HepG2 (cell line): ENCODE measurements around the gene AGBL3. TPM values are rescaled to one million over a fixed set of nuclear protein-coding genes. Genes with fewer than 3 reads are reported as not detected.

Source experiments
- AGO2 ChIP-seq: fragments of 200-400 bp; formaldehyde crosslinking; optimal IDR thresholded peaks from 2 replicates; pipeline ENCODE3; 2017; ENCODE audit warnings: mild to moderate bottlenecking, low read depth, low read length, moderate library complexity
- BRD4 ChIP-seq: sonication (generic); formaldehyde crosslinking; IDR thresholded peaks from 2 replicates; pipeline ENCODE4 v1.4.0; 2020; ENCODE audit warnings: missing genetic modification reagents
- CENPT ChIP-seq: sonication (generic); formaldehyde crosslinking; IDR thresholded peaks from 2 replicates; pipeline ENCODE4 v1.8.0; 2022; ENCODE audit warnings: low read depth, mild to moderate bottlenecking, moderate library complexity, missing genetic modification reagents
- HNRNPLL ChIP-seq: fragments of 200-400 bp; formaldehyde crosslinking; IDR thresholded peaks from 2 replicates; pipeline ENCODE4 v1.6.1; 2017; ENCODE audit warnings: mild to moderate bottlenecking, low read depth, low read length; ENCODE audit not compliant: poor library complexity, severe bottlenecking
- IRX3 ChIP-seq: sonication (generic); formaldehyde crosslinking; IDR thresholded peaks from 2 replicates; pipeline ENCODE4 v1.8.1; 2023; ENCODE audit warnings: mild to moderate bottlenecking, low read depth, missing genetic modification reagents, borderline replicate concordance
- LCORL ChIP-seq, 2 experiments: fragments of 450-650 bp in 1 of 2; sonication (generic) in 1 of 2; formaldehyde crosslinking in 1 of 2; IDR thresholded peaks; 2 replicates each; pipeline versions ENCODE4 v1.5.0 to v1.6.1; 2017 to 2020; ENCODE audit warnings: antibody characterized with exemption in 1 of 2, missing genetic modification reagents in 1 of 2
- MXD4 ChIP-seq: IDR thresholded peaks from 2 replicates; pipeline ENCODE4 v1.6.1; 2016; ENCODE audit warnings: mild to moderate bottlenecking, missing biosample characterization, missing genetic modification reagents
- PHF20 ChIP-seq: sonication (generic); formaldehyde crosslinking; IDR thresholded peaks from 2 replicates; pipeline ENCODE4 v1.5.0; 2020; ENCODE audit warnings: mild to moderate bottlenecking, missing genetic modification reagents
- PHF8 ChIP-seq: sonication (generic); formaldehyde crosslinking; IDR thresholded peaks from 2 replicates; pipeline ENCODE4 v1.5.0; 2020; ENCODE audit warnings: missing genetic modification reagents
- RBFOX2 ChIP-seq: fragments of 200-400 bp; formaldehyde crosslinking; IDR thresholded peaks from 2 replicates; pipeline ENCODE4 v1.6.1; 2017; ENCODE audit warnings: low read depth, mild to moderate bottlenecking, low read length
- U2AF2 ChIP-seq: fragments of 200-400 bp; formaldehyde crosslinking; IDR thresholded peaks from 2 replicates; pipeline ENCODE4 v1.6.1; 2017; ENCODE audit warnings: low read depth, mild to moderate bottlenecking, low read length
- ZNF143 ChIP-seq: sonication (generic); formaldehyde crosslinking; IDR thresholded peaks from 2 replicates; pipeline ENCODE4 v1.4.0; 2020; ENCODE audit warnings: missing genetic modification reagents
- ZNF224 ChIP-seq: sonication (generic); formaldehyde crosslinking; IDR thresholded peaks from 2 replicates; pipeline ENCODE4 v1.5.0; 2020; ENCODE audit warnings: mild to moderate bottlenecking, missing genetic modification reagents
- ZNF674 ChIP-seq: sonication (generic); formaldehyde crosslinking; IDR thresholded peaks from 2 replicates; pipeline ENCODE4 v1.5.0; 2020; ENCODE audit warnings: low read depth, mild to moderate bottlenecking, missing genetic modification reagents
- ZNF816 ChIP-seq: sonication (generic); formaldehyde crosslinking; IDR thresholded peaks from 2 replicates; pipeline ENCODE4 v1.8.0; 2022; ENCODE audit warnings: missing genetic modification reagents, mild to moderate bottlenecking, borderline replicate concordance
- ZNF883 ChIP-seq: sonication (generic); formaldehyde crosslinking; IDR thresholded peaks from 2 replicates; pipeline ENCODE4 v1.5.1; 2020; ENCODE audit warnings: mild to moderate bottlenecking, missing genetic modification reagents; ENCODE audit errors: not compliant biosample characterization
- polyA plus RNA-seq, 8 experiments: library from polyadenylated mRNA; depleted of rRNA in 3 of 8; stranded (reverse) in 7 of 8; unstranded in 1 of 8; fragments of >200 nt; fragmentation: Illumina TruSeq in 4 of 8; extraction: Trizol in 4 of 8; gene quantifications; 2 replicates each; pipeline versions ENCODE4 v1.2.1 to v1.2.3, GENCODE V29; 2011 to 2016; ENCODE audit warnings: low read depth in 4 of 8, missing spikeins in 1 of 8, mixed read lengths in 1 of 8; ENCODE audit not compliant: insufficient read depth in 1 of 8
- total RNA-seq, 5 experiments: library from RNA; depleted of rRNA; stranded (reverse); fragments of >200 nt; fragmentation: Illumina TruSeq; extraction: Trizol; gene quantifications; 2 replicates each; pipeline ENCODE4 v1.2.3, GENCODE V29; 2016; ENCODE audit warnings: low read depth in 1 of 5
- TF ChIP-seq, protein P1 (sequence below): sonication (generic); formaldehyde crosslinking; IDR thresholded peaks from 2 replicates; pipeline ENCODE4 v1.4.0; 2020; ENCODE audit warnings: missing genetic modification reagents, borderline replicate concordance
- TF ChIP-seq, protein P2 (sequence below): sonication (generic); formaldehyde crosslinking; IDR thresholded peaks from 2 replicates; pipeline ENCODE4 v1.4.0; 2020; ENCODE audit warnings: missing genetic modification reagents
- TF ChIP-seq, protein P3 (sequence below): sonication (generic); formaldehyde crosslinking; IDR thresholded peaks from 2 replicates; pipeline ENCODE4 v1.4.0; 2020; ENCODE audit warnings: missing genetic modification reagents, borderline replicate concordance

The AGBL3 gene
- total and polyA plus RNA-seq, 2 of the 13 experiments (the other 11 are each of a cell fraction or from before 2014, with no cell fraction given): 2.2 to 7.2 TPM

DNA sequence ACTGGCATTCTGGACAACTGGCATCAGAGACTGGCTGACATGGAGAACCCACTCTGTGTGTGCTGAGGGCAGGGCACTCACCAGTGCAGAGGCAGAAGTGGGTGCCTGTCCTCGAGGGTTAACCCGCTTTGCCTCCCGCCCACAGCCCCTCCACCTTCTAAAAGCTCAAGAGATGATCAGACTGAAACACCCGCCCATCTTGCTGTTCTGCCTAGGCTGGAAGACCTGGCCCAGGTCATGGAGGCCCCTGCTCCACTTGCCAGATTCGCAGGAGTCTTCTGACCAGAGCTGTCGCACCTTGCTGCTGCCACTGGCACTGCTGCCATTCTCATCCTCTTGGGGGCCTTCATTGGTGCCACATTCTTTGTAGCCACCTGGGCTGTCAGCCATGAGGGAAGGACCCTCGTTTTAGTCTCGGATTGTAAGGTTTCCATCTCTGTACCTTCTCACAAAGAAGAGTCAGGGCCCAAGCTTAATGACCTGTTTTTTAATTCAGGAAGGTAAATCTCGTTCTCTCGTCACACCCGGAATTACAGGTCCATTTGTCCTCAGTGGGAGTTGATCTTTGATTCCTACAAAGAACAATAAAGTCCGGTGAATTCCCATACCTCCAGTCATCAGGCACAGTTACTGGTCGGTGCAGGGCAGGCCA lies 182.3 kb downstream of the AGBL3 start (continued):
- TF ChIP-seq, protein P1, sequence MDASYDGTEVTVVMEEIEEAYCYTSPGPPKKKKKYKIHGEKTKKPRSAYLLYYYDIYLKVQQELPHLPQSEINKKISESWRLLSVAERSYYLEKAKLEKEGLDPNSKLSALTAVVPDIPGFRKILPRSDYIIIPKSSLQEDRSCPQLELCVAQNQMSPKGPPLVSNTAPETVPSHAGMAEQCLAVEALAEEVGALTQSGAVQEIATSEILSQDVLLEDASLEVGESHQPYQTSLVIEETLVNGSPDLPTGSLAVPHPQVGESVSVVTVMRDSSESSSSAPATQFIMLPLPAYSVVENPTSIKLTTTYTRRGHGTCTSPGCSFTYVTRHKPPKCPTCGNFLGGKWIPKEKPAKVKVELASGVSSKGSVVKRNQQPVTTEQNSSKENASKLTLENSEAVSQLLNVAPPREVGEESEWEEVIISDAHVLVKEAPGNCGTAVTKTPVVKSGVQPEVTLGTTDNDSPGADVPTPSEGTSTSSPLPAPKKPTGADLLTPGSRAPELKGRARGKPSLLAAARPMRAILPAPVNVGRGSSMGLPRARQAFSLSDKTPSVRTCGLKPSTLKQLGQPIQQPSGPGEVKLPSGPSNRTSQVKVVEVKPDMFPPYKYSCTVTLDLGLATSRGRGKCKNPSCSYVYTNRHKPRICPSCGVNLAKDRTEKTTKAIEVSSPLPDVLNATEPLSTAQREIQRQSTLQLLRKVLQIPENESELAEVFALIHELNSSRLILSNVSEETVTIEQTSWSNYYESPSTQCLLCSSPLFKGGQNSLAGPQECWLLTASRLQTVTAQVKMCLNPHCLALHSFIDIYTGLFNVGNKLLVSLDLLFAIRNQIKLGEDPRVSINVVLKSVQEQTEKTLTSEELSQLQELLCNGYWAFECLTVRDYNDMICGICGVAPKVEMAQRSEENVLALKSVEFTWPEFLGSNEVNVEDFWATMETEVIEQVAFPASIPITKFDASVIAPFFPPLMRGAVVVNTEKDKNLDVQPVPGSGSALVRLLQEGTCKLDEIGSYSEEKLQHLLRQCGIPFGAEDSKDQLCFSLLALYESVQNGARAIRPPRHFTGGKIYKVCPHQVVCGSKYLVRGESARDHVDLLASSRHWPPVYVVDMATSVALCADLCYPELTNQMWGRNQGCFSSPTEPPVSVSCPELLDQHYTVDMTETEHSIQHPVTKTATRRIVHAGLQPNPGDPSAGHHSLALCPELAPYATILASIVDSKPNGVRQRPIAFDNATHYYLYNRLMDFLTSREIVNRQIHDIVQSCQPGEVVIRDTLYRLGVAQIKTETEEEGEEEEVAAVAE: no peak
- 0 out of 2 replicates have a peak, but pooled peaks have one; percentile 29 for TF ChIP-seq ZNF816 (CRISPR knock-in tag)
- TF ChIP-seq ZNF224 (CRISPR knock-in tag): 0 out of 2 replicates have a peak, but pooled peaks have one; percentile 33
- TF ChIP-seq PHF8: no peak
- TF ChIP-seq HNRNPLL: no peak
- TF ChIP-seq MXD4 (CRISPR knock-in tag): no peak
- TF ChIP-seq PHF20 (CRISPR knock-in tag): no peak
- TF ChIP-seq ZNF674 (CRISPR knock-in tag): no peak
- TF ChIP-seq LCORL (IDR thresholded peaks at IDR 0.05): no peak
- no peak for TF ChIP-seq LCORL (CRISPR knock-in tag; IDR thresholded peaks at IDR 0.05)
- no peak for TF ChIP-seq RBFOX2
- no peak for TF ChIP-seq BRD4 (CRISPR knock-in tag)
- TF ChIP-seq U2AF2: no peak
- TF ChIP-seq, protein P2, sequence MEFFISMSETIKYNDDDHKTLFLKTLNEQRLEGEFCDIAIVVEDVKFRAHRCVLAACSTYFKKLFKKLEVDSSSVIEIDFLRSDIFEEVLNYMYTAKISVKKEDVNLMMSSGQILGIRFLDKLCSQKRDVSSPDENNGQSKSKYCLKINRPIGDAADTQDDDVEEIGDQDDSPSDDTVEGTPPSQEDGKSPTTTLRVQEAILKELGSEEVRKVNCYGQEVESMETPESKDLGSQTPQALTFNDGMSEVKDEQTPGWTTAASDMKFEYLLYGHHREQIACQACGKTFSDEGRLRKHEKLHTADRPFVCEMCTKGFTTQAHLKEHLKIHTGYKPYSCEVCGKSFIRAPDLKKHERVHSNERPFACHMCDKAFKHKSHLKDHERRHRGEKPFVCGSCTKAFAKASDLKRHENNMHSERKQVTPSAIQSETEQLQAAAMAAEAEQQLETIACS: no peak
- no peak for TF ChIP-seq IRX3 (CRISPR knock-in tag)
- TF ChIP-seq ZNF883 (CRISPR knock-in tag): no peak
- TF ChIP-seq ZNF143: no peak
- no peak for TF ChIP-seq CENPT (CRISPR knock-in tag)
- peak; percentile 73 for TF ChIP-seq AGO2
- TF ChIP-seq, protein P3, sequence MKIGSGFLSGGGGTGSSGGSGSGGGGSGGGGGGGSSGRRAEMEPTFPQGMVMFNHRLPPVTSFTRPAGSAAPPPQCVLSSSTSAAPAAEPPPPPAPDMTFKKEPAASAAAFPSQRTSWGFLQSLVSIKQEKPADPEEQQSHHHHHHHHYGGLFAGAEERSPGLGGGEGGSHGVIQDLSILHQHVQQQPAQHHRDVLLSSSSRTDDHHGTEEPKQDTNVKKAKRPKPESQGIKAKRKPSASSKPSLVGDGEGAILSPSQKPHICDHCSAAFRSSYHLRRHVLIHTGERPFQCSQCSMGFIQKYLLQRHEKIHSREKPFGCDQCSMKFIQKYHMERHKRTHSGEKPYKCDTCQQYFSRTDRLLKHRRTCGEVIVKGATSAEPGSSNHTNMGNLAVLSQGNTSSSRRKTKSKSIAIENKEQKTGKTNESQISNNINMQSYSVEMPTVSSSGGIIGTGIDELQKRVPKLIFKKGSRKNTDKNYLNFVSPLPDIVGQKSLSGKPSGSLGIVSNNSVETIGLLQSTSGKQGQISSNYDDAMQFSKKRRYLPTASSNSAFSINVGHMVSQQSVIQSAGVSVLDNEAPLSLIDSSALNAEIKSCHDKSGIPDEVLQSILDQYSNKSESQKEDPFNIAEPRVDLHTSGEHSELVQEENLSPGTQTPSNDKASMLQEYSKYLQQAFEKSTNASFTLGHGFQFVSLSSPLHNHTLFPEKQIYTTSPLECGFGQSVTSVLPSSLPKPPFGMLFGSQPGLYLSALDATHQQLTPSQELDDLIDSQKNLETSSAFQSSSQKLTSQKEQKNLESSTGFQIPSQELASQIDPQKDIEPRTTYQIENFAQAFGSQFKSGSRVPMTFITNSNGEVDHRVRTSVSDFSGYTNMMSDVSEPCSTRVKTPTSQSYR (CRISPR knock-in tag): no peak
